Keratinocyte (primary cell): ENCODE results near the gene ST3GAL2. TPM values are rescaled to one million over a fixed set of nuclear protein-coding genes. Genes with fewer than 3 reads are reported as not detected.

ENCODE experiments used
- DNase-seq: peaks from one replicate; pipeline ENCODE4 v3.0.0-alpha.2; 2011; ENCODE audit warnings: low read depth, missing footprints, low spot score
- FAIRE-seq: peaks from 2 replicates; lab custom pipeline; 2011; peaks lifted over from hg19 to GRCh38; lab: Jason Lieb, UNC
- H2AFZ ChIP-seq: 2 replicates; pipeline ENCODE4 v1.6.0; 2012; ENCODE audit warnings: low read length, control low read depth, inconsistent platforms; ENCODE audit not compliant: control insufficient read depth
- H3K27ac ChIP-seq: 2 replicates; pipeline ENCODE4 v1.5.1; 2011; ENCODE audit warnings: low read length; ENCODE audit not compliant: control insufficient read depth, insufficient read depth
- H3K27me3 ChIP-seq: 3 replicates; pipeline ENCODE4 v1.6.0; 2011; ENCODE audit warnings: low read length; ENCODE audit not compliant: control insufficient read depth, insufficient read depth; ENCODE audit errors: extremely low read depth
- H3K36me3 ChIP-seq, 2 experiments: 2 replicates in 1 of 2; 3 replicates in 1 of 2; pipeline ENCODE4 v1.5.1; 2011; ENCODE audit warnings: low read length in 2 of 2, mild to moderate bottlenecking in 1 of 2; ENCODE audit not compliant: control insufficient read depth in 2 of 2, insufficient read depth in 2 of 2; ENCODE audit errors: extremely low read depth in 1 of 2
- H3K4me1 ChIP-seq: 3 replicates; pipeline ENCODE4 v1.5.1; 2011; ENCODE audit warnings: low read length; ENCODE audit not compliant: control insufficient read depth, insufficient read depth; ENCODE audit errors: extremely low read depth
- H3K4me2 ChIP-seq: 3 replicates; pipeline ENCODE4 v1.6.0; 2011; ENCODE audit warnings: low read depth, low read length; ENCODE audit not compliant: control insufficient read depth, insufficient read depth; ENCODE audit errors: extremely low read depth
- H3K4me3 ChIP-seq, 3 experiments: fragments of 200-600 bp in 1 of 3; sonication (generic) in 1 of 3; 2 replicates in 2 of 3; 3 replicates in 1 of 3; pipeline ENCODE4 v1.5.1; 2011 to 2016; ENCODE audit warnings: low read length in 3 of 3, mild to moderate bottlenecking in 3 of 3, control low read depth in 2 of 3, inconsistent platforms in 1 of 3, low read depth in 1 of 3, mixed read lengths in 1 of 3, mixed run types in 1 of 3, moderate library complexity in 1 of 3; ENCODE audit not compliant: control insufficient read depth in 2 of 3, insufficient read depth in 2 of 3; ENCODE audit errors: extremely low read depth in 1 of 3
- H3K79me2 ChIP-seq: 2 replicates; pipeline ENCODE4 v1.6.0; 2012; ENCODE audit warnings: low read length; ENCODE audit not compliant: control insufficient read depth, insufficient read depth
- H3K9ac ChIP-seq: 3 replicates; pipeline ENCODE4 v1.6.0; 2011; ENCODE audit warnings: low read length; ENCODE audit not compliant: control insufficient read depth, insufficient read depth; ENCODE audit errors: extremely low read depth
- H3K9me1 ChIP-seq: 3 replicates; pipeline ENCODE4 v1.6.0; 2011; ENCODE audit warnings: low read length; ENCODE audit not compliant: control insufficient read depth, insufficient read depth; ENCODE audit errors: extremely low read depth
- H3K9me3 ChIP-seq: 2 replicates; pipeline ENCODE4 v1.5.1; 2012; ENCODE audit warnings: low read depth, low read length; ENCODE audit not compliant: control insufficient read depth
- H4K20me1 ChIP-seq: 3 replicates; pipeline ENCODE4 v1.6.0; 2011; ENCODE audit warnings: low read length; ENCODE audit not compliant: control insufficient read depth, insufficient read depth; ENCODE audit errors: extremely low read depth
- EZH2 ChIP-seq: IDR thresholded peaks from one replicate; pipeline ENCODE4 v1.6.1; 2012; ENCODE audit warnings: inconsistent platforms, mild to moderate bottlenecking, low read length, moderate library complexity
- dilution Hi-C: fragments of 300-500 bp; cut with MboI; formaldehyde crosslinking; loops from one replicate; pipeline ENCODE4 v1.7.0; 2020; ENCODE audit warnings: low sequenced_read_pairs; ENCODE audit not compliant: extremely low pct_ligation_motif_present
- polyA plus RNA-seq, 5 experiments: library from polyadenylated mRNA; depleted of rRNA in 3 of 5; stranded (reverse) in 3 of 5; stranded (forward) in 1 of 5; unstranded in 1 of 5; fragments of >200 nt; gene quantifications; 1 replicate in 1 of 5; 2 replicates in 3 of 5; 3 replicates in 1 of 5; pipeline versions ENCODE4 v1.2.1 to v1.2.3, GENCODE V29; 2011 to 2012; ENCODE audit warnings: missing spikeins in 2 of 5, low read depth in 1 of 5, low replicate concordance in 1 of 5
- TF ChIP-seq, protein P1 (sequence below), 3 experiments: IDR thresholded peaks in 1 of 3; conservative IDR thresholded peaks in 1 of 3; optimal IDR thresholded peaks in 1 of 3; 2 replicates in 2 of 3; 3 replicates in 1 of 3; pipeline versions ENCODE3 to v1.5.1; 2011; ENCODE audit warnings: low read length in 3 of 3, mild to moderate bottlenecking in 3 of 3, moderate library complexity in 2 of 3, control low read depth in 1 of 3, inconsistent platforms in 1 of 3; ENCODE audit not compliant: insufficient read depth in 2 of 3; ENCODE audit errors: extremely low read depth in 1 of 3

ST3GAL2 gene
- polyA plus RNA-seq, 1 donor (not counting 4 experiments of a cell fraction or from before 2014, with no cell fraction given), result 4.0 TPM

DNA sequence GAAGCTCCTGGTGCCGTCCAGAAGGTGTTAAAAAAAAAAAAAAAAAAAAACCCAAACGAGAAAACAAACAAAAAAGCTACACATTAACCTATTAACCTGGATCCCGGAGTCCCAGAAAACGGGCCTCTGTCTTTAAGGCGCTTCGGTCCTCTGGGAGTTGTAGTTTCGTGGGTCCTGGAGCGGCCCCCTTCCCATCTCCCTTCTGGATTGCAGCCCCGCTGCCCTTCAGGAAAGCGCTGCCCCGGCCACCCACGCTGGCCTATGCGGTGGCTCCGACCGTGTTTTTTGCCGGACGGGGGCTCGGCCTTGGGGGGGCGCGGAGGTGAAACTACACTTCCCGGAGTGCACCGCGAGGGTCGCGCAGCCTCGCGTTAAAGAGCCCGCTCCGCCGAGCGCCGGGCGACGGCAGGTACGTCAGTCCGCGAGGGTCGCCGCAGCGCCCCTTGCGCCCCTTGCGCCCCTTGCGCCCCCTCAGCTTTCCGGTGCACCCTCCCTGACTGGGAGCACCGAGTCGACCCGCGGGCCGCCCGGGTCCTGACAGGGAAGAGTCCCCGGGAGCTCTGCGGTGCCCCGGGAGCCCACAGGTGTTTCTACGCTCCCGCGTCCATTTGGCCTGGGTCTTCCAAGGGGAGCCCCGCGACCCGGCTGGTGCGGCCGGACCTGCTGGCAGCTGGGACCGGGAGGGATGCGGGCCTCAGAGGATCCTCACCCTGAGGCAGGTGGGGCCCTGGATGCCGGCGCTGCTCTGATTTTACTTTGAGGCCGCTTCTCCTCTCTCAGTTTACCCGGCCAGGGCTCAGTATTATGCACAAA, 15.5 kb upstream of the ST3GAL2 start, which contains the start of gene FCSK:
FCSK (plus strand) TSS at position 374 of the 813 bp plus-strand sequence. CDS start 8,596 bp downstream, outside the sequence.
- Histone ChIP-seq H3K9ac (peak within 1 kb of the TSS; percentile 96), H3K27ac (peak within 1 kb of the TSS; percentile 97), H3K79me2 (no peaks in the 10 kb centered on the region), H4K20me1 (no peaks in the 10 kb centered on the region), H3K4me1 (no peaks in the 10 kb centered on the region), H3K27me3 (no peaks in the 10 kb centered on the region), H3K36me3 (no peaks in the 10 kb centered on the region), H3K9me3 (no peaks in the 10 kb centered on the region), H3K4me3 (peak within 1 kb of the TSS; percentile 80 to 97 (median 93)), H3K4me2 (peak within 1 kb of the TSS; percentile 95), H2AFZ (peak within 1 kb of the TSS; percentile 79), H3K9me1 (no peaks in the 10 kb centered on the region)
- TF ChIP-seq EZH2, result no peak
- TF ChIP-seq, protein P1, sequence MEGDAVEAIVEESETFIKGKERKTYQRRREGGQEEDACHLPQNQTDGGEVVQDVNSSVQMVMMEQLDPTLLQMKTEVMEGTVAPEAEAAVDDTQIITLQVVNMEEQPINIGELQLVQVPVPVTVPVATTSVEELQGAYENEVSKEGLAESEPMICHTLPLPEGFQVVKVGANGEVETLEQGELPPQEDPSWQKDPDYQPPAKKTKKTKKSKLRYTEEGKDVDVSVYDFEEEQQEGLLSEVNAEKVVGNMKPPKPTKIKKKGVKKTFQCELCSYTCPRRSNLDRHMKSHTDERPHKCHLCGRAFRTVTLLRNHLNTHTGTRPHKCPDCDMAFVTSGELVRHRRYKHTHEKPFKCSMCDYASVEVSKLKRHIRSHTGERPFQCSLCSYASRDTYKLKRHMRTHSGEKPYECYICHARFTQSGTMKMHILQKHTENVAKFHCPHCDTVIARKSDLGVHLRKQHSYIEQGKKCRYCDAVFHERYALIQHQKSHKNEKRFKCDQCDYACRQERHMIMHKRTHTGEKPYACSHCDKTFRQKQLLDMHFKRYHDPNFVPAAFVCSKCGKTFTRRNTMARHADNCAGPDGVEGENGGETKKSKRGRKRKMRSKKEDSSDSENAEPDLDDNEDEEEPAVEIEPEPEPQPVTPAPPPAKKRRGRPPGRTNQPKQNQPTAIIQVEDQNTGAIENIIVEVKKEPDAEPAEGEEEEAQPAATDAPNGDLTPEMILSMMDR (optimal IDR thresholded peaks at IDR 0.05 in 1 of 3, IDR thresholded peaks at IDR 0.05 in 1 of 3, conservative IDR thresholded peaks at IDR 0.05 in 1 of 3; ENCODE audit: extremely low read depth in 1 of 3, insufficient read depth in 2 of 3, low read length in 3 of 3), result peak in 1 of 3 experiments; percentile 13
- dilution Hi-C loops, result no loop called here
- no peak for DNase-seq
- no peak for FAIRE-seq

DNA sequence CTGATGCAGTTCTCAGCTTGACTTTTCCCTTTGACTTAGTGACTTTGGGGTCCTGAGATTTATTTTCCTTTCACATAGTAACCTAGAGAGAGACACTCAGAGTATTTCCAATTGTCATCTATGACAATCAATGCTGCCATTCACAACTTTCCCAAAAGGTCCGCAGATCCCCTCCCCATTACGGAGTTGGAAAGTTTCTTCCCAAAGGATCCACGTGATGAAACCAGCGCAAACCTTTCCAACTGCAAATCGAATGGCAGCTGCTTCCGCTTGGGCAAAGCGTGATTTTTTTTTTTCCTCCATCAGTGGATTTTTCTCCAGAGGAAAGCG, 15.0 kb upstream of the ST3GAL2 start:
- peak overlapping the region; percentile 97 for H3K27ac ChIP-seq

More for the DNA sequence above, 15.0 kb upstream of the ST3GAL2 start:
- Histone ChIP-seq H3K36me3 (no peaks in the 10 kb centered on the region), H3K79me2 (no peaks in the 10 kb centered on the region), H3K27me3 (no peaks in the 10 kb centered on the region), H3K9me1 (no peaks in the 10 kb centered on the region), H3K4me2 (peak overlapping the region; percentile 83), H4K20me1 (no peaks in the 10 kb centered on the region), H3K4me1 (no peaks in the 10 kb centered on the region), H3K9me3 (no peaks in the 10 kb centered on the region), H2AFZ (peak overlapping the region; percentile 79), H3K9ac (peak overlapping the region; percentile 96), H3K4me3 (peak overlapping the region; percentile 80 to 97 (median 93))
- DNase-seq, result no peak
- peak; percentile 20 for FAIRE-seq
- TF ChIP-seq, protein P1 (optimal IDR thresholded peaks at IDR 0.05 in 1 of 3, IDR thresholded peaks at IDR 0.05 in 1 of 3, conservative IDR thresholded peaks at IDR 0.05 in 1 of 3; ENCODE audit: extremely low read depth in 1 of 3, insufficient read depth in 2 of 3, low read length in 3 of 3), result no peak
- no peak for TF ChIP-seq EZH2
- dilution Hi-C loops, result no loop called here
